GM23338 (cell line): ENCODE data around the gene CA12.

ENCODE experiments used
- CREB1 ChIP-seq: fragments of 250-450 bp; sonication (Bioruptor Pico); IDR thresholded peaks from 2 replicates; pipeline ENCODE4 v1.5.0; 2020; ENCODE audit warnings: low read depth, mild to moderate bottlenecking, moderate library complexity
- EZH2 ChIP-seq: fragments of 200-600 bp; sonication (generic); IDR thresholded peaks from one replicate; pipeline ENCODE4 v1.8.0; 2017; ENCODE audit warnings: antibody characterized with exemption, mild to moderate bottlenecking, low read depth; ENCODE audit not compliant: unreplicated experiment
- EZH2phosphoT487 ChIP-seq: fragments of 200-600 bp; sonication (generic); IDR thresholded peaks from one replicate; pipeline ENCODE4 v1.8.1; 2018; ENCODE audit warnings: antibody characterized with exemption; ENCODE audit not compliant: unreplicated experiment
- JUNB ChIP-seq: IDR thresholded peaks from one replicate; pipeline ENCODE4 v1.6.1; 2016; ENCODE audit warnings: antibody characterized with exemption; ENCODE audit not compliant: unreplicated experiment
- POLR2AphosphoS5 ChIP-seq: IDR thresholded peaks from 2 replicates; pipeline ENCODE4 v1.6.1; 2016; ENCODE audit warnings: antibody characterized with exemption, low read depth
- TF ChIP-seq, protein P1 (sequence below), 2 experiments: fragments of 200-600 bp in 1 of 2; sonication (generic) in 1 of 2; conservative IDR thresholded peaks; 2 replicates each; pipeline versions ENCODE4 v1.5.1 to v1.6.1; 2016 to 2017; ENCODE audit warnings: antibody characterized with exemption in 2 of 2, low read depth in 2 of 2, mild to moderate bottlenecking in 2 of 2, moderate library complexity in 1 of 2

DNA sequence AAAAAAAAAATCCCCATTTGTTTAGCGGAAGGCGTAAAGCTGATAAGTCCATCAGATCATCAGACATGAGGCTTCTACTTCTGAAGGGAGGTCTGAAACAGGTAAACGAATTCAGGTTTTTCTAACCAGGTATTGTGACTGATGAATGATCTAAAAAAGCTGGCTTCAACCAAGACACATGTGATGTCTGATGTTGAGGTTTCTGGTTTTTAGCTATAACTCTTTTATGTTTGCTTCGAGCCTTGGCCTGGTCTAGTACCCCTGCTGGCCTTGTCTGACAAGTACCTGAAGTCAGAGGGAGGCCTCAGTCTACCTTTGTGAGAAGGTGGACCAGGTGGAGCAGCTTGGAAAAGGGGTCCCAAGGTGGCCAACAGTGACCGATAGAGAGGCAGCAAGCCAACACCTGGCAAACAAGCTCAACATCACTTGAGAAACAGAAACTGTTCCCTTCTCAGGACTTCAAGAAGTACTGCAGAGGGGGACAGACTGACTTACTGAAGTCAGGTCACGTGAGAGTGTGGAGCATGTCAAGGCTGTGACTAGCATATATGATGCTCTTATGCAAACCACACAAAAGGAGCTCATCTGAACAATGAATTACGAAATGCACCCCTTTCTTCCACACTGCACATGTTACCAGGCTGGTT lies 33.0 kb upstream of the CA12 start:
- TF ChIP-seq, protein P1, sequence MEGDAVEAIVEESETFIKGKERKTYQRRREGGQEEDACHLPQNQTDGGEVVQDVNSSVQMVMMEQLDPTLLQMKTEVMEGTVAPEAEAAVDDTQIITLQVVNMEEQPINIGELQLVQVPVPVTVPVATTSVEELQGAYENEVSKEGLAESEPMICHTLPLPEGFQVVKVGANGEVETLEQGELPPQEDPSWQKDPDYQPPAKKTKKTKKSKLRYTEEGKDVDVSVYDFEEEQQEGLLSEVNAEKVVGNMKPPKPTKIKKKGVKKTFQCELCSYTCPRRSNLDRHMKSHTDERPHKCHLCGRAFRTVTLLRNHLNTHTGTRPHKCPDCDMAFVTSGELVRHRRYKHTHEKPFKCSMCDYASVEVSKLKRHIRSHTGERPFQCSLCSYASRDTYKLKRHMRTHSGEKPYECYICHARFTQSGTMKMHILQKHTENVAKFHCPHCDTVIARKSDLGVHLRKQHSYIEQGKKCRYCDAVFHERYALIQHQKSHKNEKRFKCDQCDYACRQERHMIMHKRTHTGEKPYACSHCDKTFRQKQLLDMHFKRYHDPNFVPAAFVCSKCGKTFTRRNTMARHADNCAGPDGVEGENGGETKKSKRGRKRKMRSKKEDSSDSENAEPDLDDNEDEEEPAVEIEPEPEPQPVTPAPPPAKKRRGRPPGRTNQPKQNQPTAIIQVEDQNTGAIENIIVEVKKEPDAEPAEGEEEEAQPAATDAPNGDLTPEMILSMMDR (conservative IDR thresholded peaks at IDR 0.05; ENCODE audit: low read depth in 2 of 2): no peak
- no peak for TF ChIP-seq EZH2
- TF ChIP-seq JUNB: no peak
- TF ChIP-seq CREB1 (CRISPR knock-in tag): no peak
- no peak for TF ChIP-seq POLR2AphosphoS5
- no peak for TF ChIP-seq EZH2phosphoT487
